22Rv1 (cell line): ENCODE data around the gene TENT5A.

Experiments
- H3K27ac ChIP-seq: fragments of 450-650 bp; 2 replicates; pipeline ENCODE4 v1.5.1; 2017
- CTCF ChIP-seq: fragments of 450-650 bp; IDR thresholded peaks from 2 replicates; pipeline ENCODE4 v1.5.1; 2017; ENCODE audit warnings: mild to moderate bottlenecking
- ZFX ChIP-seq: fragments of 450-650 bp; IDR thresholded peaks from 2 replicates; pipeline ENCODE4 v1.6.1; 2017; ENCODE audit warnings: antibody characterized with exemption, borderline replicate concordance

The TENT5A gene

GRCh38 chr6:81763968-81764367, 11.5 kb upstream of the TENT5A start:
- H3K27ac ChIP-seq = no peak overlapping the region
- TF ChIP-seq CTCF = no peak
- TF ChIP-seq ZFX = no peak

GRCh38 chr6:81763051-81763450, 10.6 kb upstream of the TENT5A start:
- H3K27ac ChIP-seq = no peak overlapping the region
- TF ChIP-seq ZFX = no peak
- TF ChIP-seq CTCF = no peak

- TF ChIP-seq CTCF = no peak
- no peak overlapping the region for H3K27ac ChIP-seq
Observed at GRCh38 chr6:81762606-81763005, 10.1 kb upstream of the TENT5A start.

- no peak for TF ChIP-seq CTCF
- TF ChIP-seq ZFX = no peak
- H3K27ac ChIP-seq = no peak overlapping the region
Observed at GRCh38 chr6:81762132-81762531, 9.7 kb upstream of the TENT5A start.

- TF ChIP-seq ZFX = no peak
- no peak for TF ChIP-seq CTCF
- no peak overlapping the region for H3K27ac ChIP-seq
Observed at GRCh38 chr6:81761197-81761596, 8.7 kb upstream of the TENT5A start.

- no peak overlapping the region for H3K27ac ChIP-seq
- TF ChIP-seq ZFX = no peak
- TF ChIP-seq CTCF = no peak
Observed at GRCh38 chr6:81759782-81760181, 7.3 kb upstream of the TENT5A start.

GRCh38 chr6:81758221-81758620, 5.7 kb upstream of the TENT5A start:
- H3K27ac ChIP-seq = no peak overlapping the region
- TF ChIP-seq CTCF = no peak
